Calu3 (cell line): ENCODE data around the gene CD46. TPM values are rescaled to one million over a fixed set of nuclear protein-coding genes. Genes with fewer than 3 reads are reported as not detected.

Source experiments
- BruUV-seq: library from RNA; stranded (reverse); fragments of 400-500 nt; replicated peaks from 2 replicates; lab custom pipeline; 2021; lab: Mats Ljungman, UMichigan
- CTCF ChIA-PET: fragments of 300-600 bp; sonication (Branson Sonifier 250); formaldehyde crosslinking; loops from one replicate; lab custom pipeline; 2022; ENCODE audit warnings: antibody characterized with exemption; lab: Charles Lee
- DNase-seq: peaks from one replicate; pipeline ENCODE4 v3.0.0; 2022
- H3K27ac Mint-ChIP-seq: one replicate; pipeline ENCODE4 v1.8.0; 2022; ENCODE audit warnings: mixed read lengths; ENCODE audit not compliant: unreplicated experiment
- H3K27me3 Mint-ChIP-seq: one replicate; pipeline ENCODE4 v1.8.0; 2022; ENCODE audit warnings: mixed read lengths; ENCODE audit not compliant: unreplicated experiment
- H3K36me3 Mint-ChIP-seq: one replicate; pipeline ENCODE4 v1.8.0; 2022; ENCODE audit warnings: mild to moderate bottlenecking, moderate library complexity, mixed read lengths; ENCODE audit not compliant: insufficient read depth, unreplicated experiment
- H3K4me1 Mint-ChIP-seq: one replicate; pipeline ENCODE4 v1.8.0; 2022; ENCODE audit warnings: mild to moderate bottlenecking, low read depth, mixed read lengths; ENCODE audit not compliant: unreplicated experiment
- H3K4me3 Mint-ChIP-seq: one replicate; pipeline ENCODE4 v1.8.0; 2022; ENCODE audit warnings: mild to moderate bottlenecking, low read depth, moderate library complexity, mixed read lengths; ENCODE audit not compliant: unreplicated experiment
- H3K9me3 Mint-ChIP-seq: one replicate; pipeline ENCODE4 v1.8.0; 2022; ENCODE audit warnings: low read depth, mixed read lengths; ENCODE audit not compliant: unreplicated experiment
- CTCF ChIP-seq: fragments of 200-600 bp; IDR thresholded peaks from one replicate; pipeline ENCODE4 v1.8.0; 2022; ENCODE audit warnings: antibody characterized with exemption; ENCODE audit not compliant: unreplicated experiment
- intact Hi-C: fragments of 100-400 bp; cut with micrococcal nuclease; formaldehyde crosslinking; loops from one replicate; pipeline ENCODE4 v1.10.0; 2022; ENCODE audit not compliant: unreplicated experiment
- total RNA-seq: library from RNA; stranded (reverse); gene quantifications from 2 replicates; pipeline ENCODE4 v1.2.3, GENCODE V29; 2022

CD46 gene
- total RNA-seq, 1 experiment from 2014 or later: 635 TPM

DNA sequence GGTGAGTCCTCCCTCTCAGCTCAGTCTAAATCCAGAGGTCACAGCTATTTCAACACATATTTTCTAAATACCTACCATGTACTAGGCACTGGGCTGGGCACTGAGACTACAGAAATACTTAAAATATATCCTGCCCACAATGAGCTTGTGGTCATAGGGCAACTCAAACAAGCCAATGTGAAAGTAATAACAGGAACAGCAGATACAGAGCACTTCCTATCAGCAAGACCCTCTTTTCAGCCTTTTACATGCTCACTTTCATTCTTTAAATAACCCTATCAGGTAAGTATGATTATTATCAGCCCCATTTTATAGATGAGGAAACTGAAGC, 87.2 kb downstream of the CD46 start:
- no peaks in the 10 kb centered on the region for H3K27me3 Mint-ChIP-seq
- no peak overlapping the region for H3K27ac Mint-ChIP-seq
- DNase-seq: no peak
- H3K36me3 Mint-ChIP-seq: peaks cover 6% of the 10 kb centered on the region
- no TSS peak for BruUV-seq
- TF ChIP-seq CTCF: no peak
- CTCF ChIA-PET: no interaction called here
- no peak overlapping the region for H3K4me3 Mint-ChIP-seq
- intact Hi-C loops: no loop called here
- H3K4me1 Mint-ChIP-seq: no peaks in the 10 kb centered on the region
- H3K9me3 Mint-ChIP-seq: no peaks in the 10 kb centered on the region

DNA sequence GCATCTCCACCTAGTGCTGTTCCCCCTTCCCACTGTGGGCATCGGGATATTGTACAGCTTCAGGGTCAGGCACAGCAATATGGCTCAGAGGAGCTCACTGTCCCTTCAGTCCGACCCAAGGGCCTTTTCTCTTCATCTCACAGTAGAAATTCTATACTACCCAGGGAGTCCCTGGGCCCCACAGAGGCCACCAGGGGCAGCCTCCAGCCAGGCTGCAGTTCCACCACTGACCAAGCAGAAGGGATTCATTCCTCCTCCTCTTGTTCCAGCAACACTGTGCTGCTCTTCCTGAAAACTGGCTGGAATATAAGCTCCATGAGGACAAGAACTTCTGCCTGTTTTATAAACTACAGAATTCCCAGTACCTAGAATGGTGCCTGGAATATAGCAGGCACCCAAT, 88.5 kb downstream of the CD46 start:
- Mint-ChIP-seq H3K27me3 (no peaks in the 10 kb centered on the region), H3K4me3 (no peak overlapping the region), H3K27ac (no peak overlapping the region), H3K4me1 (no peaks in the 10 kb centered on the region), H3K36me3 (peaks cover 7% of the 10 kb centered on the region), H3K9me3 (no peaks in the 10 kb centered on the region)
- CTCF ChIA-PET: interaction anchor here (0.6 kb wide), 1 partner anchor 43 kb away, joined by 5 read pairs; no protein-coding TSS in a partner anchor
- no peak for TF ChIP-seq CTCF
- intact Hi-C loops: no loop called here
- DNase-seq: no peak
- BruUV-seq: no TSS peak

DNA sequence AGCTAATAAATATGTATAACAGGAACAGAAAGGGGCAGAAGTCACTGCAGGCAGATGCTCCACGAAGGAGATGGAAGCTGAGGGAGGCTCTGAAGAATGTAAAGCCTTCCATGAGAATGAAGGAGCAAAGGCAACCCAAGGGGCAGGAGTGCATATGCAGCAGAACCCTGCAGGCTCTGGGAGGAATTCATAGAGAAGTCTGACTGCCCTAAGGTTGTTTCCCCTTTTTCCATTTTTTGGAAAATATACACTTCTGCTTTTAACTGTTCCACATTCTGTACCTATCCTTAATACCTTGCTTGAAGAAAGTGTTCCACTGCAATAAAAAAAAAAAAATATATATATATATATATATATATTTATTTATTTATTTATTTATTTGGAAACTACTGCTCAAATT, 89.4 kb downstream of the CD46 start:
- H3K27ac Mint-ChIP-seq: no peak overlapping the region
- CTCF ChIA-PET: no interaction called here
- BruUV-seq: no TSS peak
- H3K27me3 Mint-ChIP-seq: no peaks in the 10 kb centered on the region
- no peak overlapping the region for H3K4me3 Mint-ChIP-seq
- no peaks in the 10 kb centered on the region for H3K9me3 Mint-ChIP-seq
- intact Hi-C loops: no loop called here
- no peak for DNase-seq
- no peak for TF ChIP-seq CTCF
- peaks cover 7% of the 10 kb centered on the region for H3K36me3 Mint-ChIP-seq
- no peaks in the 10 kb centered on the region for H3K4me1 Mint-ChIP-seq

DNA sequence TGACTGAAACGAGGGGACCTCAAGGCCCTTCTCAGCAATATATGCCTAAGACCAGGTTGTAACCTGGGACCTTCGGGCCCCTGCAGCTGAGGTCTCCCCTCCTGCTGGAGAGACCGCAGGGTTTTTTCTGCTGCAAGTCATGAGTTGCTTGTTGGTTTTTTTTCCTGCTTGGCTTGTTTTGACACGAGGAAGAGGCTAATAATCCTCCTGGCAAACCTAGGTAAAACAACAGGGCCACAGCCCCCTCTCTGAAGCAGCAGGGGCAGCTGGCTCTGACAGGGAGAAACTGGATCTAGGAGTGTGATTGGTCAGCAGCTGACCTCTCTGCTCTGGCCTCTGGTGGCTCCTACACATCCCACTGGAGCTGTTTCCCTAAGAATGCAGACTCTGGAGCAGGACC, 90.0 kb downstream of the CD46 start:
- Mint-ChIP-seq H3K4me3 (no peak overlapping the region), H3K9me3 (no peaks in the 10 kb centered on the region), H3K27ac (no peak overlapping the region), H3K36me3 (peaks cover 7% of the 10 kb centered on the region), H3K4me1 (no peaks in the 10 kb centered on the region), H3K27me3 (no peaks in the 10 kb centered on the region)
- no peak for TF ChIP-seq CTCF
- intact Hi-C loops: no loop called here
- BruUV-seq: no TSS peak
- no peak for DNase-seq
- CTCF ChIA-PET: no interaction called here

- Mint-ChIP-seq H3K9me3 (no peaks in the 10 kb centered on the region), H3K27me3 (no peaks in the 10 kb centered on the region), H3K4me3 (no peak overlapping the region), H3K4me1 (peaks cover under 1% of the 10 kb centered on the region), H3K27ac (no peak overlapping the region), H3K36me3 (peaks cover 7% of the 10 kb centered on the region)
- no TSS peak for BruUV-seq
- CTCF ChIA-PET: interaction anchor here (1.2 kb wide), 1 partner anchor 10 kb away, joined by 3 read pairs; no protein-coding TSS in a partner anchor
- no peak for TF ChIP-seq CTCF
- DNase-seq: no peak
- intact Hi-C loops: no loop called here
These were observed 90.7 kb downstream of the CD46 start for GRCh38 chr1:207842506-207842905.
